ENCODE measurements around the gene CBX5. TPM values are rescaled to one million over a fixed set of nuclear protein-coding genes. Genes with fewer than 3 reads are reported as not detected.
"Not testable (repeated sequence)": the region's sequence is repeated elsewhere in the genome, so short reads cannot be mapped to it uniquely, and the experiment has no call there.

Gene CBX5
- 48.1 TPM for total RNA-seq
- 8.4 TPM for polyA plus RNA-seq
- long read RNA-seq, donor 1, full-length matches to known transcripts = 4 of 307 reads
- long read RNA-seq, donor 1, partial matches to known transcripts = 154 of 307 reads
- long read RNA-seq, donor 1, other reads (novel, unspliced or antisense) = 149 of 307 reads
- long read RNA-seq, donor 2 = 0 reads
- long read RNA-seq, donor 3, full-length matches to known transcripts = 28 of 2,071 reads
- long read RNA-seq, donor 3, partial matches to known transcripts = 1,105 of 2,071 reads
- long read RNA-seq, donor 3, other reads (novel, unspliced or antisense) = 938 of 2,071 reads
- long read RNA-seq, donor 4, full-length matches to known transcripts = 23 of 2,627 reads
- long read RNA-seq, donor 4, partial matches to known transcripts = 1,674 of 2,627 reads
- long read RNA-seq, donor 4, other reads (novel, unspliced or antisense) = 930 of 2,627 reads
- long read RNA-seq, donor 5, full-length matches to known transcripts = 33 of 3,380 reads
- long read RNA-seq, donor 5, partial matches to known transcripts = 2,904 of 3,380 reads
- long read RNA-seq, donor 5, other reads (novel, unspliced or antisense) = 443 of 3,380 reads
- long read RNA-seq, donor 6, full-length matches to known transcripts = 40 of 2,159 reads
- long read RNA-seq, donor 6, partial matches to known transcripts = 997 of 2,159 reads
- long read RNA-seq, donor 6, other reads (novel, unspliced or antisense) = 1,122 of 2,159 reads
- long read RNA-seq, donor 7, full-length matches to known transcripts = 36 of 3,639 reads
- long read RNA-seq, donor 7, partial matches to known transcripts = 1,558 of 3,639 reads
- long read RNA-seq, donor 7, other reads (novel, unspliced or antisense) = 2,045 of 3,639 reads
- long read RNA-seq, donor 8, full-length matches to known transcripts = 9 of 23 reads
- long read RNA-seq, donor 8, partial matches to known transcripts = 14 of 23 reads
- long read RNA-seq, donor 8, other reads (novel, unspliced or antisense) = 0 of 23 reads
- long read RNA-seq, donor 9, full-length matches to known transcripts = 18 of 1,964 reads
- long read RNA-seq, donor 9, partial matches to known transcripts = 972 of 1,964 reads
- long read RNA-seq, donor 9, other reads (novel, unspliced or antisense) = 974 of 1,964 reads
- long read RNA-seq, donor 10, full-length matches to known transcripts = 23 of 1,709 reads
- long read RNA-seq, donor 10, partial matches to known transcripts = 971 of 1,709 reads
- long read RNA-seq, donor 10, other reads (novel, unspliced or antisense) = 715 of 1,709 reads

DNA sequence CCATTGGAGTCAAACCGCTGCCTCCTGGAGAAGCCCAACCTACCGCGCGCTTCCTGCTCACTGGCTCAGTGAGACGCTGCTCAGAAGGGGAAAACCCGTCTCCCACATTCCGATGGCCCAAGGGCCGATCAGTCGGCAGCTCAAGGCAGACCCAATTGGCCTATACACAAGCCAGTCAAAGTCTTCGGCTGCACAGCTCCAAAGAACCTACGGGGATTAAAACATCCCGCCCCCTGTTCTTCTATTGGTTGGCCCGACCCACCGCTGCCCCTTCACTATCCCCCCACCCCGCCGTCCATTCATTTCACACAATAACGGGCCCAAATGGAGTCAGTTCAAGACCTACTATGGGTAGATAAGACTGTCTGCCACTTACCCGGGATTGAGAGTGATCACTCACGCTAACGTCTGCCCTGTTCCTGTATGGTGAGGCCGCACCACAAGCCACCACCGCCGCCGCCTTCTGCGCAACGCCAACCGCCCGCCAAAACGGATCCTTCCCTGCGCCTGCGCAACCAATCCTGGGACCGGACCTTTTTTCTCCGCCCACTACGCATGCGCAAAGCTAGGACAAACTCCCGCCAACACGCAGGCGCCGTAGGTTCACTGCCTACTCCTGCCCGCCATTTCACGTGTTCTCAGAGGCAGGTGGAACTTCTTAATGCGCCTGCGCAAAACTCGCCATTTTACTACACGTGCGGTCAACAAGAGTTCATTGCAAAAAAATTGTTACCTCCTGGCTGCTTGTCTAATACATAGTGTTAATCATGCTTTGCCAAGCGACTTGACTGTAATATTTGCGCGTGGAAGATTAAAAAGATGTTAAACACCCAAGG, at the start of gene CBX5:
Gene CBX5, minus strand, starts transcription at position 491 of the 836 bp plus-strand sequence. CDS start 22,472 bp downstream, outside the sequence.
- Histone ChIP-seq H3K4me3 (ENCODE audit: low read length in 2 of 2) (peak within 1 kb of the TSS; percentile 75 to 91), H3K9me3 (ENCODE audit: control insufficient read depth in 2 of 2, insufficient read depth in 1 of 2, low read length in 1 of 2) (peaks cover 0 to 3% of the 10 kb centered on the region in 2 donors), H3K27ac (ENCODE audit: low read depth in 1 of 2, low read length in 1 of 2) (peak within 1 kb of the TSS; percentile 93 to 98), H3K27me3 (ENCODE audit: control insufficient read depth in 2 of 2, insufficient read depth in 1 of 2, low read length in 1 of 2) (no peaks in the 10 kb centered on the region), H3K36me3 (ENCODE audit: control insufficient read depth in 2 of 2, insufficient read depth in 2 of 2, low read length in 1 of 2) (peaks cover 15 to 44% of the 10 kb centered on the region in 2 donors), H3K4me1 (ENCODE audit: control insufficient read depth in 2 of 2, insufficient read depth in 2 of 2, low read length in 2 of 2) (peaks cover 22% of the 10 kb centered on the region in 2 donors)
- DNase-seq (ENCODE audit: low read depth in 6 of 9, low spot score in 9 of 9) = peak; percentile 98 to 100 (median 99)
- WGBS = under 1% methylated on average over 49 of the region's 49 CpGs

DNA sequence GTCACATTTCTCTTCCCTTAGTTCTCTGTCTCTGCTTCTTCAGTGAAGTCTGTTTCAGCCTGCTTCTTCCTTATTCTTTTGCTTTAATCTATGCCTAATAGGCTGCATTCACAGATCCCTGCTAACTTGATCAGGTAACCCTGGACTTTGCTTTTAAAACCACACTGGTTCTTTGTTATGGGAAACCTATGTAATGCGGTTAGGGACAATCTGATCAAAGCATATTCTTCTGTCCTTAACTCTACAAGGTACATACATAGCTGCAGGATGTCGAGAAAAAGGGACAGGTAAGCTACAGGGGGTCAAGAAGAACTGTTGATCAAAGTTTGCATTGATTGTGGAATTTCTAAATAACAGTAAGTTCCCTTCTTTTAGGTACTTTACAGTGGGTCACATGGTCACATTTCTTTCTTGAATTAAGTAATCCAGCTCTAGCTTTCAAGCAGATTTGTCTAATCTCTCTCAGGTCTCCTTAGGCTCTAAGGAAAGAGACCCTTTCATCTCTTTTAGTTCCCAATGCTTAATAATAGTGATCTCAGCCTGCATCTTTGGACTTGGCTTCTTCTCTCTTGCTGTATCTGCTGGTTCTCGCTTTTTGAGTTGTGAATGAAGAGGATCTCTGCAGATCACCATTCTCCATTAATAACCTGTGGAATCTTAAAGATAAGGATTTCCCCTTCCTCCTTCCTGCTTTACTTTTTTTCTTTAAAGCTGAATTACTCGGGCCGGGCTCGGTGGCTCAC, 48.8 kb upstream of the CBX5 start:
- Histone ChIP-seq H3K27ac (ENCODE audit: low read depth in 1 of 2, low read length in 1 of 2) (no peak overlapping the region), H3K36me3 (ENCODE audit: control insufficient read depth in 2 of 2, insufficient read depth in 2 of 2, low read length in 1 of 2) (peaks cover 9 to 17% of the 10 kb centered on the region in 2 donors), H3K27me3 (ENCODE audit: control insufficient read depth in 2 of 2, insufficient read depth in 1 of 2, low read length in 1 of 2) (no peaks in the 10 kb centered on the region), H3K4me3 (ENCODE audit: low read length in 2 of 2) (no peak overlapping the region), H3K4me1 (ENCODE audit: control insufficient read depth in 2 of 2, insufficient read depth in 2 of 2, low read length in 2 of 2) (peaks cover 7 to 8% of the 10 kb centered on the region in 2 donors), H3K9me3 (ENCODE audit: control insufficient read depth in 2 of 2, insufficient read depth in 1 of 2, low read length in 1 of 2) (no peaks in the 10 kb centered on the region)
- DNase-seq (ENCODE audit: low read depth in 6 of 9, low spot score in 9 of 9) = no peak
- 98% methylated on average over 6 of the region's 6 CpGs for WGBS

DNA sequence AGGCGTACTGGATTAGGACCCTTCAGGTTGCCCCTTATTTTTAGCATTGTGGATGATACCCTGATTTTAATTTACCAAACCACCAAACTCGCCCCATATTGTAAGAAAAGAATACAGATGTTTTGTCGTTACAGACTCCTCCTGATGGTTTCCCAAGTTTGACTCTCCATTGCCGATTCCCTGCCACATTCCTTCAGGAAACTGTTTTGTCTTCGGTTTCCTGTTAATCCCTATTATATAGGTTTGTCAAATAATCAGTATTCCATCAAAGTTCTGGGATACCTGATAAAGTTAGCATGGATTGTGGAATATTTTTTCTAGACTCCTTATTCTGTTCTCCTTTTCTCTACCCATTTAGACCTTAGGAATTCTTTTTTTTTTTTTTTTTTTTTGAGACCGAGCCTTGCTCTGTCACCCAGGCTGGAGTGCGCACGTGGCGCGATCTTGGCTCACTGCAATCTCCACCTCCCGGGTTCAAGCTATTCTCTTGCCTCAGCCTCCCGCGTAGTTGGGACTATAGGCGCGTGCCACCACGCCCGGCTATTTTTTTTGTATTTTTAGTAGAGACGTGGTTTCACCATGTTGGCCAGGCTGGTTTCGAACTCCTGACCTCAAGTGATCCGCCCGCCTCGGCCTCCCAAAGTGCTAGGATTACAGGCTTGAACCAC, 45.7 kb upstream of the CBX5 start:
- H3K36me3 ChIP-seq (ENCODE audit: control insufficient read depth in 2 of 2, insufficient read depth in 2 of 2, low read length in 1 of 2); H3K4me1 ChIP-seq (ENCODE audit: control insufficient read depth in 2 of 2, insufficient read depth in 2 of 2, low read length in 2 of 2); H3K9me3 ChIP-seq (ENCODE audit: control insufficient read depth in 2 of 2, insufficient read depth in 1 of 2, low read length in 1 of 2); DNase-seq (ENCODE audit: low read depth in 6 of 9, low spot score in 9 of 9); H3K27me3 ChIP-seq (ENCODE audit: control insufficient read depth in 2 of 2, insufficient read depth in 1 of 2, low read length in 1 of 2): not testable (repeated sequence)
- 64% methylated on average over 22 of the region's 22 CpGs for WGBS
- Histone ChIP-seq H3K4me3 (ENCODE audit: low read length in 2 of 2) (peak overlapping the region; percentile 73 to 78), H3K27ac (ENCODE audit: low read depth in 1 of 2, low read length in 1 of 2) (peak overlapping the region in 1 of 2 donors; percentile 76)

DNA sequence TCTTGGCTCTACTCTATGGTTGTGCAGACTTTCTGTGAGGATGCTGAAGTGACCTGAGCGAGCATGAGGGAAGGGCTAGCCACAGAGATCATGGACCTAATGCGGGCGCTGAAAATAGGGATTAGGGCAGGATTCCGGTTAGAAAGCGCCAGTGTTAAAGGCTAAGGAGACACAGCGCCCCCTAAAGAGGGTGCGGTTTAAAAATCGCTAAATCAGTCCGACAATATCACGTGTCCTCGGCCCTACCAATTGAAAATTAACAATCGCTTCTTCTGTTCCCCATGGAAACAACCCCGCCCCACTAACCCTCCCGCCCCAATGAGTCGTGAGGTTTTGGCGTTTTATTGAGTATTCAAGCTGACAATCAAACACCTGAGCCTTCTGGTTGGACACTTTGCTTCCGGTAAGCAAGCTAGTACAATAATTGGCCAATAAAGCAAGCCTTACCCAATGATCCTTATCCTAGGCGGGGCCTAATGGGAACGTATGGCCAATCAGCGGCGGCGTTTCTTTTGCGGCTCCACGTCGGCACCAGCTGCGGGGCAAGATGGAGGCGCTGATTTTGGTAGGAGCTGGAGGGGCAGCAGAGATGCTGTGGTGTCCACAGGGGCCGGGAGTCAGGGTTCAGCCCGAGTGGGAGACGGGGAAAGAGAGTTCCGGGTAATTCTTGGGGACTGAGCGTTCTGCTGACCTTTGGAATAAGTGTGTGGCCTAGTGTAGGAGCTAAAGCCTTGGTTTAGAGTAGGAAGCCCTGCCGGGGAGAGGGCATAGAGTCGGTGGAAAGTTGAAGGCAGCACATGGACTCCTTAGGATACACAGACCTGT, 44.9 kb upstream of the CBX5 start, which contains the start of gene COPZ1:
Gene COPZ1, plus strand, starts transcription at position 515 of the 825 bp plus-strand sequence. Its CDS starts 33 bp downstream, at position 548.
- under 1% methylated on average over 34 of the region's 34 CpGs for WGBS
- DNase-seq (ENCODE audit: low read depth in 6 of 9, low spot score in 9 of 9) = peak; percentile 88 to 99 (median 96)
- H3K4me3 ChIP-seq (ENCODE audit: low read length in 2 of 2) = peak within 1 kb of the TSS; percentile 73 to 78
- H3K27me3 ChIP-seq (ENCODE audit: control insufficient read depth in 2 of 2, insufficient read depth in 1 of 2, low read length in 1 of 2) = no peaks in the 10 kb centered on the region
- H3K36me3 ChIP-seq (ENCODE audit: control insufficient read depth in 2 of 2, insufficient read depth in 2 of 2, low read length in 1 of 2) = peaks cover 5 to 9% of the 10 kb centered on the region in 2 donors
- H3K4me1 ChIP-seq (ENCODE audit: control insufficient read depth in 2 of 2, insufficient read depth in 2 of 2, low read length in 2 of 2) = peaks cover 7 to 8% of the 10 kb centered on the region in 2 donors
- H3K27ac ChIP-seq (ENCODE audit: low read depth in 1 of 2, low read length in 1 of 2) = peak within 1 kb of the TSS; percentile 76 to 88
- H3K9me3 ChIP-seq (ENCODE audit: control insufficient read depth in 2 of 2, insufficient read depth in 1 of 2, low read length in 1 of 2) = no peaks in the 10 kb centered on the region

DNA sequence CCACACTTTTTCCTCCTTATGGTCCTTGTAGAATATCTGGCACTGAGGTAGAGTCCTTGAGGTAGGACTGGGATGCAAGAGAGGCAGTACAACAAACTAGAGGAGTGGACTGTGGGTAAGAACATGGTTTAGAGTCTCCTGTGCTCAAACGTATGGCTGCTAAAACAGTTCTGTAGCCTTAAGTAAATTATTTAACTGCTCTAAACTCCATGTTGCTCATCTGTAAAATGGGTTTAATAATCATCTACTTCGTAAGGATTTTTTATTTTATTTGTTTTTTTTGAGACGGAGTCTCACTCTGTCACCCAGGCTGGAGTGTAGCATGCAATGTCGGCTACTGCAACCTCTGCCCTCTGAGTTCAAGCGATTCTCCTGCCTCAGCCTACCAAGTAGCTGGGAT, 41.4 kb upstream of the CBX5 start:
- DNase-seq (ENCODE audit: low read depth in 6 of 9, low spot score in 9 of 9) = no peak
- peaks cover 7 to 8% of the 10 kb centered on the region in 2 donors for H3K4me1 ChIP-seq (ENCODE audit: control insufficient read depth in 2 of 2, insufficient read depth in 2 of 2, low read length in 2 of 2)
- no peaks in the 10 kb centered on the region for H3K36me3 ChIP-seq (ENCODE audit: control insufficient read depth in 2 of 2, insufficient read depth in 2 of 2, low read length in 1 of 2)
- no peaks in the 10 kb centered on the region for H3K27me3 ChIP-seq (ENCODE audit: control insufficient read depth in 2 of 2, insufficient read depth in 1 of 2, low read length in 1 of 2)
- H3K4me3 ChIP-seq (ENCODE audit: low read length in 2 of 2) = no peak overlapping the region
- no peaks in the 10 kb centered on the region for H3K9me3 ChIP-seq (ENCODE audit: control insufficient read depth in 2 of 2, insufficient read depth in 1 of 2, low read length in 1 of 2)
- 98% methylated on average over 5 of the region's 5 CpGs for WGBS
- no peak overlapping the region for H3K27ac ChIP-seq (ENCODE audit: low read depth in 1 of 2, low read length in 1 of 2)

DNA sequence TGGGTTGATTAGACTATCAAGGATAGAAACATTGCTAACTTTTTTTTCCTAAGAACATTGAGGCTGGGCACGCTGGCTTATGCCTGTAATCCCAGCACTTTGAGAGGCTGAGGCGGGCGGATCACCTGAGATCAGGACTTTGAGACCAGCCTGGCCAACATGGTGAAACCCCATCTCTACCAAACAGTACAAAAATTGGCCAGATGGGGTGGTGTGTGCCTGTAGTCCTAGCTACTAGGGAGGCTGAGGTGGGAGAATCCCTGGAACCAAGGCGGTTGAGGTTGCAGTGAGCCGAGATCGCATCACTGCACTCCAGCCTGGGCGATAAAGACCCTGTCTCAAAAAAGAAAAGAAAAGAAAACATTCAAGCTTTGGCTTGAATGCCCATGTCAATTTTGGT, 32.4 kb upstream of the CBX5 start:
- H3K4me3 ChIP-seq (ENCODE audit: low read length in 2 of 2); H3K4me1 ChIP-seq (ENCODE audit: control insufficient read depth in 2 of 2, insufficient read depth in 2 of 2, low read length in 2 of 2); H3K27ac ChIP-seq (ENCODE audit: low read depth in 1 of 2, low read length in 1 of 2); H3K36me3 ChIP-seq (ENCODE audit: control insufficient read depth in 2 of 2, insufficient read depth in 2 of 2, low read length in 1 of 2); H3K9me3 ChIP-seq (ENCODE audit: control insufficient read depth in 2 of 2, insufficient read depth in 1 of 2, low read length in 1 of 2); H3K27me3 ChIP-seq (ENCODE audit: control insufficient read depth in 2 of 2, insufficient read depth in 1 of 2, low read length in 1 of 2); DNase-seq (ENCODE audit: low read depth in 6 of 9, low spot score in 9 of 9): not testable (repeated sequence)
- WGBS = 99% methylated on average over 7 of the region's 7 CpGs

DNA sequence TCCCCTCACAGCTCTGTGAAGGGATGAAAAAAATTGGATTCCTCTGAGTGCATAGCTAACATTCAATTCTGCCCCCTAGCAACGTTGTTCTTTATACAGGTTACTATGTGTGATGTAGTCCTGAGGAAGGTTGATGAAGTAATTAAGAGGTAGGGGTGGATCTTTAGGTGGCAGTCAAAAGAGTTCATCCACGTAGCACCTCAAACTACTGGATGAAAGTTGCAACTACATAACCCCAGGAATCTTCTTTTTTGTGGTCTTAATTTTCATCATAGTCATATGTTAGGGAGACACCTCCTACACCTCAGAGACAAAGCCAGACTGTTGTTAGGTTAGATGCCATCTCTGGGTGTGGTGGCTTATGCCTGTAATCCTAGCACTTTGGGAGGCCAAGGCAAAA, 31.1 kb upstream of the CBX5 start:
- no peaks in the 10 kb centered on the region for H3K9me3 ChIP-seq (ENCODE audit: control insufficient read depth in 2 of 2, insufficient read depth in 1 of 2, low read length in 1 of 2)
- no peak overlapping the region for H3K4me3 ChIP-seq (ENCODE audit: low read length in 2 of 2)
- no peak overlapping the region for H3K27ac ChIP-seq (ENCODE audit: low read depth in 1 of 2, low read length in 1 of 2)
- peaks cover 0 to 4% of the 10 kb centered on the region in 2 donors for H3K4me1 ChIP-seq (ENCODE audit: control insufficient read depth in 2 of 2, insufficient read depth in 2 of 2, low read length in 2 of 2)
- DNase-seq (ENCODE audit: low read depth in 6 of 9, low spot score in 9 of 9) = no peak
- no peaks in the 10 kb centered on the region for H3K36me3 ChIP-seq (ENCODE audit: control insufficient read depth in 2 of 2, insufficient read depth in 2 of 2, low read length in 1 of 2)
- WGBS = 35% methylated on average over 2 of the region's 2 CpGs
- no peaks in the 10 kb centered on the region for H3K27me3 ChIP-seq (ENCODE audit: control insufficient read depth in 2 of 2, insufficient read depth in 1 of 2, low read length in 1 of 2)

All from thymus (tissue), 14 donors.